SJCRH30 (cell line): ENCODE results near the gene ARHGEF12. TPM values are rescaled to one million over a fixed set of nuclear protein-coding genes. Genes with fewer than 3 reads are reported as not detected.

ENCODE experiments used
- DNase-seq, 2 experiments: peaks; one replicate each; pipeline ENCODE4 v3.0.0-alpha.2; 2015 to 2020
- H3K27ac ChIP-seq: fragments of 250-450 bp; sonication (Bioruptor Pico); 2 replicates; pipeline ENCODE4 v1.5.1; 2020; ENCODE audit warnings: mild to moderate bottlenecking, moderate library complexity
- H3K27me3 ChIP-seq: fragments of 250-450 bp; sonication (Bioruptor Pico); 2 replicates; pipeline ENCODE4 v1.5.1; 2020; ENCODE audit warnings: mild to moderate bottlenecking, moderate library complexity
- H3K36me3 ChIP-seq: fragments of 250-450 bp; sonication (Bioruptor Pico); 2 replicates; pipeline ENCODE4 v1.5.1; 2020; ENCODE audit warnings: mild to moderate bottlenecking, moderate library complexity
- H3K4me1 ChIP-seq: fragments of 250-450 bp; sonication (Bioruptor Pico); 2 replicates; pipeline ENCODE4 v1.5.1; 2020; ENCODE audit warnings: mild to moderate bottlenecking, moderate library complexity
- H3K4me3 ChIP-seq: fragments of 250-450 bp; sonication (Bioruptor Pico); 2 replicates; pipeline ENCODE4 v1.5.1; 2020; ENCODE audit warnings: mild to moderate bottlenecking, moderate library complexity
- H3K9me3 ChIP-seq: fragments of 250-450 bp; sonication (Bioruptor Pico); replicated peaks from 2 replicates; pipeline ENCODE4 v1.5.1; 2020; ENCODE audit warnings: mild to moderate bottlenecking, moderate library complexity
- total RNA-seq: library from RNA; depleted of rRNA; stranded (reverse); fragments of >200 nt; shearing (Covaris generic); gene quantifications from 2 replicates; pipeline ENCODE4 v1.2.3, GENCODE V29; 2014

The ARHGEF12 gene
- total RNA-seq, 1 experiment from 2014 or later = 36.2 TPM

GRCh38 chr11:120332822-120333716, 3.1 kb upstream of the ARHGEF12 start:
- H3K27ac ChIP-seq = no peak overlapping the region
- no peaks in the 10 kb centered on the region for H3K9me3 ChIP-seq
- no peaks in the 10 kb centered on the region for H3K27me3 ChIP-seq
- H3K36me3 ChIP-seq = no peaks in the 10 kb centered on the region
- H3K4me3 ChIP-seq = no peak overlapping the region
- peaks cover 18% of the 10 kb centered on the region for H3K4me1 ChIP-seq
- no peak for DNase-seq

GRCh38 chr11:120333801-120334200, 2.4 kb upstream of the ARHGEF12 start:
- Histone ChIP-seq H3K36me3 (no peaks in the 10 kb centered on the region), H3K27me3 (no peaks in the 10 kb centered on the region), H3K9me3 (no peaks in the 10 kb centered on the region), H3K27ac (no peak overlapping the region), H3K4me3 (no peak overlapping the region), H3K4me1 (peaks cover 18% of the 10 kb centered on the region)
- no peak for DNase-seq

GRCh38 chr11:120334332-120334731, 1.9 kb upstream of the ARHGEF12 start:
- no peak for DNase-seq
- Histone ChIP-seq H3K27ac (no peak overlapping the region), H3K4me1 (peaks cover 18% of the 10 kb centered on the region), H3K9me3 (no peaks in the 10 kb centered on the region), H3K27me3 (no peaks in the 10 kb centered on the region), H3K36me3 (no peaks in the 10 kb centered on the region), H3K4me3 (no peak overlapping the region)

GRCh38 chr11:120334894-120335462, 1.2 kb upstream of the ARHGEF12 start:
- Histone ChIP-seq H3K27ac (no peak overlapping the region; the same call in 1 of the 2 replicates), H3K9me3 (no peaks in the 10 kb centered on the region), H3K4me3 (peak overlapping the region; percentile 96), H3K36me3 (no peaks in the 10 kb centered on the region), H3K27me3 (no peaks in the 10 kb centered on the region), H3K4me1 (peaks cover 25% of the 10 kb centered on the region)
- DNase-seq = peak; percentile 47 to 78

GRCh38 chr11:120335556-120335907, 681 bp upstream of the ARHGEF12 start:
- Histone ChIP-seq H3K36me3 (no peaks in the 10 kb centered on the region), H3K27me3 (no peaks in the 10 kb centered on the region), H3K4me3 (peak overlapping the region; percentile 96), H3K4me1 (peaks cover 26% of the 10 kb centered on the region), H3K9me3 (no peaks in the 10 kb centered on the region), H3K27ac (peak overlapping the region; percentile 38)
- peak in 1 of 2 experiments; percentile 24 for DNase-seq

- peak; percentile 44 to 47 for DNase-seq
- Histone ChIP-seq H3K27ac (peak overlapping the region; percentile 74), H3K4me1 (peaks cover 15% of the 10 kb centered on the region), H3K9me3 (no peaks in the 10 kb centered on the region), H3K27me3 (no peaks in the 10 kb centered on the region), H3K4me3 (peak overlapping the region; percentile 96), H3K36me3 (no peaks in the 10 kb centered on the region)
Observed at GRCh38 chr11:120336641-120337354, 585 bp downstream of the ARHGEF12 start.

- Histone ChIP-seq H3K36me3 (no peaks in the 10 kb centered on the region), H3K27me3 (no peaks in the 10 kb centered on the region), H3K4me3 (peak overlapping the region; percentile 96), H3K9me3 (no peaks in the 10 kb centered on the region), H3K4me1 (peaks cover 9% of the 10 kb centered on the region; the same call in 1 of the 2 replicates), H3K27ac (peak overlapping the region; percentile 74)
- DNase-seq = peak; percentile 17 to 50
Observed at GRCh38 chr11:120337355-120338106, 1.3 kb downstream of the ARHGEF12 start.

GRCh38 chr11:120338107-120338933, 2.1 kb downstream of the ARHGEF12 start:
- no peak for DNase-seq
- Histone ChIP-seq H3K27ac (peak overlapping the region; percentile 74), H3K4me1 (peaks cover 9% of the 10 kb centered on the region; the same call in 1 of the 2 replicates), H3K4me3 (peak overlapping the region; percentile 96), H3K9me3 (no peaks in the 10 kb centered on the region), H3K36me3 (no peaks in the 10 kb centered on the region), H3K27me3 (no peaks in the 10 kb centered on the region)

- Histone ChIP-seq H3K9me3 (no peaks in the 10 kb centered on the region), H3K27me3 (no peaks in the 10 kb centered on the region), H3K36me3 (no peaks in the 10 kb centered on the region), H3K4me1 (peaks cover 18% of the 10 kb centered on the region), H3K27ac (no peak overlapping the region; the same call in 1 of the 2 replicates), H3K4me3 (peak overlapping the region; percentile 96)
- DNase-seq = peak; percentile 28 to 55
Observed at GRCh38 chr11:120339394-120339890, 3.2 kb downstream of the ARHGEF12 start.

- Histone ChIP-seq H3K36me3 (no peaks in the 10 kb centered on the region), H3K4me3 (no peak overlapping the region), H3K4me1 (peaks cover 26% of the 10 kb centered on the region), H3K27me3 (no peaks in the 10 kb centered on the region), H3K27ac (no peak overlapping the region), H3K9me3 (no peaks in the 10 kb centered on the region)
- DNase-seq = no peak
Observed at GRCh38 chr11:120340529-120340928, 4.3 kb downstream of the ARHGEF12 start.

- no peaks in the 10 kb centered on the region for H3K36me3 ChIP-seq
- H3K27ac ChIP-seq = no peak overlapping the region
- H3K4me1 ChIP-seq = peaks cover 34% of the 10 kb centered on the region
- no peaks in the 10 kb centered on the region for H3K9me3 ChIP-seq
- no peak for DNase-seq
- no peaks in the 10 kb centered on the region for H3K27me3 ChIP-seq
- H3K4me3 ChIP-seq = no peak overlapping the region
Observed at GRCh38 chr11:120342226-120342625, 6.0 kb downstream of the ARHGEF12 start.

- Histone ChIP-seq H3K4me3 (no peak overlapping the region), H3K36me3 (no peaks in the 10 kb centered on the region), H3K9me3 (no peaks in the 10 kb centered on the region), H3K4me1 (peaks cover 38% of the 10 kb centered on the region), H3K27ac (no peak overlapping the region), H3K27me3 (no peaks in the 10 kb centered on the region)
- DNase-seq = no peak
Observed at GRCh38 chr11:120342678-120343077, 6.5 kb downstream of the ARHGEF12 start.

- DNase-seq = no peak
- Histone ChIP-seq H3K36me3 (no peaks in the 10 kb centered on the region), H3K27ac (no peak overlapping the region), H3K9me3 (no peaks in the 10 kb centered on the region), H3K27me3 (no peaks in the 10 kb centered on the region), H3K4me3 (no peak overlapping the region), H3K4me1 (peaks cover 41% of the 10 kb centered on the region)
Observed at GRCh38 chr11:120343429-120343828, 7.2 kb downstream of the ARHGEF12 start.
